Panc1 (cell line): Measurements from ENCODE around the gene MEOX2. TPM values are rescaled to one million over a fixed set of nuclear protein-coding genes. Genes with fewer than 3 reads are reported as not detected.

Source experiments
- ATAC-seq: fragments of 200-7000 bp; cut with Tn5 transposase; 2 replicates; pipeline ENCODE4 v1.9.1; 2020; ENCODE audit warnings: mild to moderate bottlenecking, moderate library complexity
- BruUV-seq: library from RNA; stranded (reverse); fragments of 400-500 nt; replicated peaks from 2 replicates; lab custom pipeline; 2021; lab: Mats Ljungman, UMichigan
- CTCF ChIA-PET: fragments of 300-600 bp; sonication (Branson Sonifier 250); formaldehyde crosslinking; loops from one replicate; lab custom pipeline; 2022; ENCODE audit warnings: antibody characterized with exemption; lab: Charles Lee
- POLR2A ChIA-PET: fragments of 300-600 bp; sonication (Branson Sonifier 250); formaldehyde crosslinking; loops from one replicate; lab custom pipeline; 2022; ENCODE audit warnings: antibody characterized with exemption; lab: Charles Lee
- DNase-seq: peaks from one replicate; pipeline ENCODE4 v3.0.0-alpha.2; 2010; ENCODE audit warnings: low read depth, low spot score
- H3K27ac ChIP-seq: 2 replicates; pipeline ENCODE4 v1.5.1; 2011; ENCODE audit warnings: mild to moderate bottlenecking, low read length, inconsistent platforms
- H3K27me3 ChIP-seq: fragments of 200-500 bp; sonication (Bioruptor generic); 2 replicates; pipeline ENCODE4 v1.6.0; 2014; ENCODE audit warnings: low read length, inconsistent platforms; ENCODE audit not compliant: control insufficient read depth, insufficient read depth
- H3K36me3 ChIP-seq: fragments of 200-500 bp; sonication (Bioruptor generic); 2 replicates; pipeline ENCODE4 v1.5.1; 2014; ENCODE audit warnings: inconsistent platforms, mild to moderate bottlenecking, low read length, moderate library complexity; ENCODE audit not compliant: control insufficient read depth, insufficient read depth
- H3K4me1 ChIP-seq: 2 replicates; pipeline ENCODE4 v1.5.1; 2011; ENCODE audit warnings: inconsistent platforms, mild to moderate bottlenecking, low read length, moderate library complexity; ENCODE audit not compliant: control insufficient read depth, insufficient read depth
- H3K4me3 ChIP-seq, 2 experiments: 2 replicates each; pipeline ENCODE4 v1.5.1; 2011 to 2012; ENCODE audit warnings: low read depth in 2 of 2, low read length in 2 of 2, mild to moderate bottlenecking in 2 of 2, inconsistent platforms in 1 of 2, moderate library complexity in 1 of 2
- H3K9me3 ChIP-seq: fragments of 200-500 bp; sonication (Bioruptor generic); 2 replicates; pipeline ENCODE4 v1.5.1; 2014; ENCODE audit warnings: low read depth, mild to moderate bottlenecking, inconsistent platforms, low read length, moderate library complexity; ENCODE audit not compliant: control insufficient read depth, insufficient read depth
- CTCF ChIP-seq: fragments of 450-650 bp; IDR thresholded peaks from 2 replicates; pipeline ENCODE4 v1.5.1; 2017; ENCODE audit warnings: mild to moderate bottlenecking
- POLR2AphosphoS5 ChIP-seq: IDR thresholded peaks from 2 replicates; pipeline ENCODE4 v1.6.1; 2012; ENCODE audit warnings: mild to moderate bottlenecking, low read depth, low read length, moderate library complexity
- SIN3A ChIP-seq: IDR thresholded peaks from 2 replicates; pipeline ENCODE4 v1.6.1; 2012; ENCODE audit warnings: low read depth, mild to moderate bottlenecking, low read length, moderate library complexity, borderline replicate concordance; ENCODE audit not compliant: insufficient read depth
- TCF7L2 ChIP-seq: IDR thresholded peaks from 2 replicates; pipeline ENCODE4 v1.6.1; 2011; ENCODE audit warnings: mild to moderate bottlenecking, low read depth, low read length, inconsistent platforms
- in situ Hi-C: cut with HindIII; loops from 2 replicates; pipeline ENCODE4 v1.10.0; 2016; ENCODE audit warnings: low sequenced_read_pairs, low pct_unique_long_range_greater_than_20kb
- intact Hi-C: fragments of 100-400 bp; cut with micrococcal nuclease; formaldehyde crosslinking; loops from one replicate; pipeline ENCODE4 v1.10.0; 2022; ENCODE audit not compliant: unreplicated experiment
- total RNA-seq: library from RNA; stranded (reverse); gene quantifications from one replicate; pipeline ENCODE4 v1.2.1, GENCODE V29; 2021; ENCODE audit not compliant: unreplicated experiment
- TF ChIP-seq, protein P1 (sequence below), 2 experiments: IDR thresholded peaks; 2 replicates each; pipeline ENCODE4 v1.6.1; 2011 to 2012; ENCODE audit warnings: low read depth in 2 of 2, control low read depth in 1 of 2, low read length in 1 of 2, mild to moderate bottlenecking in 1 of 2, moderate library complexity in 1 of 2; ENCODE audit not compliant: insufficient read depth in 1 of 2

Gene MEOX2
- total RNA-seq, 1 experiment from 2014 or later: not detected

- Histone ChIP-seq H3K4me1 (no peaks in the 10 kb centered on the region), H3K9me3 (no peaks in the 10 kb centered on the region; the same call in 1 of the 2 replicates), H3K4me3 (no peak overlapping the region), H3K27ac (no peak overlapping the region), H3K36me3 (no peaks in the 10 kb centered on the region), H3K27me3 (no peaks in the 10 kb centered on the region)
- ChIA-PET CTCF (no interaction called here), POLR2A (no interaction called here)
- ATAC-seq: no peak
- DNase-seq: no peak
- in situ Hi-C loops (no loop called here), intact Hi-C loops (no loop called here)
- BruUV-seq: no TSS peak
- TF ChIP-seq, protein P1, sequence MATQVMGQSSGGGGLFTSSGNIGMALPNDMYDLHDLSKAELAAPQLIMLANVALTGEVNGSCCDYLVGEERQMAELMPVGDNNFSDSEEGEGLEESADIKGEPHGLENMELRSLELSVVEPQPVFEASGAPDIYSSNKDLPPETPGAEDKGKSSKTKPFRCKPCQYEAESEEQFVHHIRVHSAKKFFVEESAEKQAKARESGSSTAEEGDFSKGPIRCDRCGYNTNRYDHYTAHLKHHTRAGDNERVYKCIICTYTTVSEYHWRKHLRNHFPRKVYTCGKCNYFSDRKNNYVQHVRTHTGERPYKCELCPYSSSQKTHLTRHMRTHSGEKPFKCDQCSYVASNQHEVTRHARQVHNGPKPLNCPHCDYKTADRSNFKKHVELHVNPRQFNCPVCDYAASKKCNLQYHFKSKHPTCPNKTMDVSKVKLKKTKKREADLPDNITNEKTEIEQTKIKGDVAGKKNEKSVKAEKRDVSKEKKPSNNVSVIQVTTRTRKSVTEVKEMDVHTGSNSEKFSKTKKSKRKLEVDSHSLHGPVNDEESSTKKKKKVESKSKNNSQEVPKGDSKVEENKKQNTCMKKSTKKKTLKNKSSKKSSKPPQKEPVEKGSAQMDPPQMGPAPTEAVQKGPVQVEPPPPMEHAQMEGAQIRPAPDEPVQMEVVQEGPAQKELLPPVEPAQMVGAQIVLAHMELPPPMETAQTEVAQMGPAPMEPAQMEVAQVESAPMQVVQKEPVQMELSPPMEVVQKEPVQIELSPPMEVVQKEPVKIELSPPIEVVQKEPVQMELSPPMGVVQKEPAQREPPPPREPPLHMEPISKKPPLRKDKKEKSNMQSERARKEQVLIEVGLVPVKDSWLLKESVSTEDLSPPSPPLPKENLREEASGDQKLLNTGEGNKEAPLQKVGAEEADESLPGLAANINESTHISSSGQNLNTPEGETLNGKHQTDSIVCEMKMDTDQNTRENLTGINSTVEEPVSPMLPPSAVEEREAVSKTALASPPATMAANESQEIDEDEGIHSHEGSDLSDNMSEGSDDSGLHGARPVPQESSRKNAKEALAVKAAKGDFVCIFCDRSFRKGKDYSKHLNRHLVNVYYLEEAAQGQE (IDR thresholded peaks at IDR 0.05; ENCODE audit: insufficient read depth in 1 of 2, low read depth in 2 of 2, low read length in 1 of 2): no peak
- TF ChIP-seq SIN3A: no peak
Measured at GRCh38 chr7:15662451-15662850, 24.0 kb downstream of the MEOX2 start.

- in situ Hi-C loops: no loop called here
- CTCF ChIA-PET: no interaction called here
- BruUV-seq: no TSS peak
- POLR2A ChIA-PET: no interaction called here
- ATAC-seq (no peak), DNase-seq (no peak)
- TF ChIP-seq POLR2AphosphoS5: no peak
- H3K27ac ChIP-seq: no peak overlapping the region
- no peaks in the 10 kb centered on the region for H3K36me3 ChIP-seq
- no peaks in the 10 kb centered on the region for H3K27me3 ChIP-seq
- H3K4me1 ChIP-seq: no peaks in the 10 kb centered on the region
- H3K9me3 ChIP-seq: peaks cover 15% of the 10 kb centered on the region; the same call in 1 of the 2 replicates
- intact Hi-C loops: no loop called here
- no peak overlapping the region for H3K4me3 ChIP-seq
Measured at GRCh38 chr7:15658247-15658646, 28.2 kb downstream of the MEOX2 start.

- H3K36me3 ChIP-seq: no peaks in the 10 kb centered on the region
- H3K9me3 ChIP-seq: peaks cover 18% of the 10 kb centered on the region; the same call in 1 of the 2 replicates
- no TSS peak for BruUV-seq
- ATAC-seq (no peak), DNase-seq (no peak)
- POLR2A ChIA-PET: no interaction called here
- CTCF ChIA-PET: no interaction called here
- TF ChIP-seq TCF7L2: no peak
- TF ChIP-seq, protein P1 (IDR thresholded peaks at IDR 0.05; ENCODE audit: insufficient read depth in 1 of 2, low read depth in 2 of 2, low read length in 1 of 2): no peak
- TF ChIP-seq SIN3A: no peak
- TF ChIP-seq POLR2AphosphoS5: no peak
- no peak for TF ChIP-seq CTCF
- intact Hi-C loops (no loop called here), in situ Hi-C loops (no loop called here)
- no peak overlapping the region for H3K27ac ChIP-seq
- no peaks in the 10 kb centered on the region for H3K4me1 ChIP-seq
- H3K4me3 ChIP-seq: no peak overlapping the region
- no peaks in the 10 kb centered on the region for H3K27me3 ChIP-seq
Measured at GRCh38 chr7:15652776-15653290, 33.6 kb downstream of the MEOX2 start.
